NCI-H69 (cell line): ENCODE results near the gene POFUT2.

ENCODE experiments used
- DNase-seq: peaks from one replicate; lab custom pipeline; 2025; lab: John Stamatoyannopoulos, UW

Gene POFUT2

GRCh38 chr21:45297869-45298268, 10.2 kb upstream of the POFUT2 start:
- no peak for DNase-seq

DNA sequence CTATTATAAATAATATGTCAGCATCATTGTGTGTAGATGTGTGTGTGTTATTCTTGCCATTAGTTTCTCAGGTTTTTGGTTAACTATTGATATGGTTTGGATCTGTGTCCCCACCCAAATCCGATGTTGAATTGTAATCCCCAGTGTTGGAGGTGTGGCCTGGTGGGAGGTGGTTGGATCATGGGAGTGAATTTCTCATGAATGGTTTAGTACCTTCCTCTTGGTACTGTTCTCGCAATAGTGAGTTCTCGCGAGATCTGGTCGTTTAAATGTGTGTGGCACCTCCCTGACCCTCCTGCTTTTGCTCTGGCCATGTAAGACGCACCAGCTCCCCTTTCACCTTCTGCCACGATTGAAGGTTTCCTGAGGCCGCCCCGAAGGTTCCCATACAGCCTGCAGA, 9.6 kb upstream of the POFUT2 start:
- no peak for DNase-seq

DNA sequence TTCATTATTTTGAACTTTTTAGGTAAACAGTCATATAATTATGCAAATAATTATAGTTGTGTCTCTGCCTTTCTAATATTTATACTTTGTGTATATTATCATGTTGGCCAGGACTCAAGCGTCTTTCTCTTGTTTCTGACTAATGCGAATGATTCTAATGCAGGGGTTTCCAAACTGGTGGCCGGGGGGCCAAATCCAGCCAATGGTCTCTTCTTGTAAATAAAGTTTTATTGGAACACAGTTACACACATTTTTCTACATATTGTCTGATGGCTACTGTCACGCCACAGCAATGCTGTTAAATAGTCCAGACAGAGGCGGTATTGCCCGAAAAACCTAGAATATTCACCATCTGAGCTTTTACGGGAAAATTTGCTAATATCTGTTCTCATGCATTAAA, 8.9 kb upstream of the POFUT2 start:
- DNase-seq, result no peak

DNA sequence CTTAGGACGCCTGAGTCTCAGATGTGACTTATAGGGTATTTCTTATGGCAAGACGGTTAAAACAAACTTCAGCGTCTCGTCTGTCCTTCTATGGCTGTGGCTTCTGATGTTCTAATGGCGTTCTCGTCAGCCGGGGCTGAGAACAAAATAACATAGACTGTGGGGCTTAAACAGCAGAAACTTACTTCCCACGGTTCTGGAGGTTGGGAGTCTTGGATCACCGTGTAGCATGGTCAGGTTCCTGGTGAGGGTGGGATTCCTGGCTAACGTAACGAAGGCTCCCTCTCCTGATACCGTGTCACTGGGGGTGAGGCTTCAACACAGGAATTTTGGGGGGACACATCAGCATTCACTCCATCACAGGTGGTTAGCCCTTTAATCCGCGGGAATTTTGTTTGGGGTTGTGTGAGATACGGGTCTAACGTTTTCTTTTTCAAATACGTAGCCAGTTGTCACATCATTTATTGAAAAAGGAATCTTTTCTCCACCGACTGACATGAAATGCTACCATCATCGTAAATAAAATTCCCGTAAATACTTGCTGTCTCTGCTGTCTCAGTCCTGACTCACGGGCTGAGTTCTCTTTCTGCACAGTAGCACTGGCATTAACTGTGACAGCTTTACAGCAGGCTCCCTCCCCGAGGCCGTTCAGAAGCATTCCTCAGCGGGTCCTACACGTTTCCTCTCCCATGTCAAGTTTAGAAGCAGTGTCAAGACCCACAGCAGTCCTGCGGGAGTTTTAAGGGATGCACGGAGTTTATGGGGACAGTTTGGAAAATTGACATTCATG, 8.1 kb upstream of the POFUT2 start:
- DNase-seq, result no peak

GRCh38 chr21:45294509-45295291, 7.0 kb upstream of the POFUT2 start:
- no peak for DNase-seq

GRCh38 chr21:45293726-45294401, 6.2 kb upstream of the POFUT2 start:
- no peak for DNase-seq

DNA sequence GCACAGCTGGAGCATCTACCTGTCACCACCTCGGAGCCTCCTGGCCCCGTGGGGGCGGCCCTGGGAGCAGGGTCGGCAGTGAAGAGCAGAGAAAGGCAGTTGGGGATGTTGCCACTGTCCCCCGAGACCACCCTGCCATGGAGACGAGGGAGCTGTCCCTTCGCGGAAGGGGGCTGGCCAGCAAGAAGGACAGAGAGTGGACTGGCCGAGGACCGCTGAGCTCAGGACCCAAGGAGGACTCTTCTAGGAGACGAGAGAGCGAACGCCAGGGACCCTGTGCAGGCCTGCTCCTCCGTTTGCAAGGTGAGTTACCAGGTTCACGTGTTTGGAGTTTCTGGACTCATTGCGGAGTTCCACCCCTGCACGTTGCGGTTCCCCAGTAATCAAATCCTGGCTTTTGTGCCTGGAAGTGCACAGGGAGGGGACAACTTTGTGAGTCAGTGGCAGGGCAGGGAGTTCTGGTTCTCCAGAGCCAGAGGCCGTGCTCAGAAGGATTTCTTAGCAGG, 5.6 kb upstream of the POFUT2 start:
- DNase-seq, result no peak

DNA sequence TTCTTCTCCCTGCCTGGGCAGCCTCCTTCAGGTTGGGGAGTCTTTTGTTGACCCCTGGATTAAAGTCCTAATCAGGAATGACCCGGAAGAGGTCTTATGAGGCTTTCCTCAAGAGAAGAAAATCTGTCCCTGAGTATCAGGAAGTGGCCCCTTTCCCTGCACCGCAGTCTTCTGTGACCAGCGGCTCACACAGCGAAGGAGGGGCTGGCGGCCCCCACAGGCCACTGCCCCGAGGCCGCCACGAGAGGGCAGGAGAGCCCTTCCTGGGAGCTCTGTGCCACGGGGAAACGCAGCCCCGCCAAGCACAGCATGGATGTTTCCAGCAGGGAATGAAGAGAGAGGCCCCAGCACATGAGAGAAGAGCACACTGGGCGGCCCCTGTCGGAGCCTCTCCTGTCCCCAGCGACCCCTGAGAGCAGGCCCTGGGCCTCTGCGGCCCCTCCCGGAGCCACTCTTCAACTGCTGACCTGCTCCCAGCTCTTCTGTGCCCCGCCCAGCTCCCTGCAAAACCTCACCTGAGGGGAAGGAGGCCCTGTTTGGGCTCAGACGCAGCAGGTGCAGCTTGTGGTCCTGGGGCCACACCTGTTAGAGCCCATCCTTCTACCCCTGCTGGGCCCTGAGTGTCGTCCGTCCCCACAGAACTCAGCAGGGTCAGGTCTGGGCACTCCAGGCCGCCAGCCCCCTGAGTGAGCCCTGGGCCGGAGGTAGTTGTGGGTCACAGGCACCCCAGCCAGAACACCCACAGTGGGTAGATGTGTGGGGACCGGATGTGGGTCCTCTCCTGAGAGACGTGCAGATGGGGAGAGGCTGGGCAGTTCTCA, 4.9 kb upstream of the POFUT2 start:
- DNase-seq, result peak; percentile 94

- peak; percentile 23 for DNase-seq
Observed at GRCh38 chr21:45291613-45292398, 4.1 kb upstream of the POFUT2 start.

DNA sequence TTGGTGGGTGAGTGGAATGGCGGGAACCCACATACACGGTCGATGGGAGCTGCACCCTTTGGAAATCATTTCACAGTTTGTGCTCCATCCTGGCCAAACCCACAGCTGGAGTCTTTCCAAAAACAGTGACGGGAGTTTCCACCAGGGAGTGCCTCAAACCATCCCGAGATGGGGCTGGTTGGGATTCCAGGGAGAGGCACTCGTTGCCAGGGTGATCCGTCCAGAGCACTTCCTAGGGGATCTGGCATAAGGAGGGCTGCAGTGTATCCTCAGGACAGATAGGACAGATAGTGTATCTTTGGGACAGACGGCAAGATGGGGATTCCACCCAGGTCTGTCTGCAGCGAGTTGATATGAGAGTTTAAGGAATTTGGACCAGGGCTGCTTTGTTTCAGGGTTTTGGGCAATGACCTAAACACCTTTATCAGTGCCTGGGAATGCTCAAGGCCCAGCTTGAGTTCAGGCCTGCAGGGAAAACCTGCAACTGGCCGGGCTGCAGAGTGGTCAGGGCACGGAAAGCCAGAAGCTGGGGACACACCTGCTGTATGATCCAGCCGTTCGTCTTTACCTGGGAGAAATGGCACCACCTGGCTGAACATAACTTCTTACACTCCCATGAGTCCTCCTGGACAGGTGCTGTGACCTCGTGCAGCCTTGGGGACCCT, 3.4 kb upstream of the POFUT2 start:
- no peak for DNase-seq

GRCh38 chr21:45289655-45290515, 2.2 kb upstream of the POFUT2 start:
- DNase-seq, result peak; percentile 17

DNA sequence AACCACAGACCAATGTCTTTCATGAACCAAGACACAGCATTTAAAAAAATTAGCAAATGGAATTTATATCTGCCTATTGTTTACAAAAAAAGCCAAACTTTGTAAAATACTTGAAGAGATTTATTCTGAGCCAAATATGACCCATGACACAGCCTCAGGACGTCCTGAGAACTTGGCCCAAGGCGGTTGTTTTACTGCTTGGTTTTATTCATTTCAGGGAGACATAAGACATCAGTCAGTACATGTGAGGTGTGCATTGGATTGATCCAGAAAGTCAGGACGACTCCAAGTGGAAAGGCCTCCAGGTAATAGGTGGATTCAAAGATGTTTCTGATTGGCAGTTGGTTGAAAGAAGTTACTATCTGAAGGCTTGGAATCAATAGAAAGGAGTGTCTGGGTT, 1.4 kb upstream of the POFUT2 start:
- DNase-seq, result no peak

GRCh38 chr21:45288441-45288841, 746 bp upstream of the POFUT2 start:
- peak; percentile 51 for DNase-seq

DNA sequence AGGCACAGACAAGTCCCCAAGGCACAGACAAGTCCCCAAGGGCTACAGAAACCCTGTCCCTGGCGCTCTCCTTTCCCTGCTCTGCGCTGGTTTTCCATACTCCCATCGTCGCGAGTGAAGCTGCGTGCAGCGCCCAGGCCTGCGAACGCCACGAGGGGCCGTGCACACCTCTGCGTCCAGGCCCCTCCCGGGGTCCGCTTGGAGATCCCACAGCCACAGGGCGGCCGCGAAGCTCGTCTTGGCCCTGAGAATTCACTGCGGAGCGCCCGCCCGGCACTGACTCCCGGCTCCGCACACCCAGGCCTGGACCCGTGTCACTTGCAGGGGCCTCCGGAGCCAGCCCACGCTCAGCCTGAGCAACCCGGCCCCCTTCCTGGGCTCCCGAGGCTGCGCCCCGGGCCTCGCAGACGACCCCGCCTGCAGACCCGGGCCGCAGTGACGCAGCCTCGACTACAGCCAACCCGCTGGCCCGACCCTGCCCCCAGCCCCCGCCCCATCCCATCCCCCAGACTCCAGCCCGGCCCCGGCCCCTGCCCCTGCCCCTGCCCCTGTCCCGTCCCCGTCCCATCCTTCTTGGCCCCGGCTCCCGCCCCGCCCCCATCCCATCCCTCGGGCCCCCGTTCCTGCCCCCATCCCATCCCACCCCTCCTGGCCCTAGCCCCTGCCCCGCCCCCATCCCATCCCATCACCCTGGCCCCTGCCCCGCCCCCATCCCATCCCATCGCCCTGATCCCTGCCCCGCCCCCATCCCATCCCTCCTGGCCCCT, 841 bp downstream of the POFUT2 start:
- DNase-seq, result no peak

DNA sequence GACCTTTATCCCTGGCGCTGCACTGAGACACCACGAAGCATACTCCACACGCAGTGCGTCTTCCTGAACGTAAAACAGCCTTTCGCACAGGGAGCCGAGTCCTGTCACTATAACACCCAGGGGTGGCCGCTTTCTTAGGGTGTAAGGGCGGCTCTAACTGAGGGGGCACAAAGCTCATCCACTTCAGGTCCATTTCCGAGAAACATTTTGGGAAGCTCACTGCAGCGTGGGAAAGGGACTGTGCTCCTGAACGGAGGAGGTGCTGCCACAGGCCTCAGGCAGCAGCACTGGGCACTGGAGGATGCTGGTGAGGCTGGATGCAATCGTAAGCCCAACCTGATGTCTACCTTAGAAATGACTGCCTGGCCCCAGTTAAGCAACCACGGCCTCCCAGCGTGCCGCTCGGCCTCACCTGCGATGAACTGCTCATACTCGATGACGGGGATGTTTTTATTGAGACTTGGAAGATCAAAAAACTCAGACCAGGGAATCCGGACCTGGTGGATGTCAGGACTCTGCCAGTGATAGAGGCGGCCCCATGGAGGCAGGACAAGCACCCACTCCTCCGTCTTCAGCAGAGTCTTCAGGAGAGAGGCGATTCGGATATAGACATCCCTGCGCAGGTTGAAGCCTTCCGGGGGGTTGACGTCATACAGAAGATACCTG, 2.3 kb downstream of the POFUT2 start:
- no peak for DNase-seq

DNA sequence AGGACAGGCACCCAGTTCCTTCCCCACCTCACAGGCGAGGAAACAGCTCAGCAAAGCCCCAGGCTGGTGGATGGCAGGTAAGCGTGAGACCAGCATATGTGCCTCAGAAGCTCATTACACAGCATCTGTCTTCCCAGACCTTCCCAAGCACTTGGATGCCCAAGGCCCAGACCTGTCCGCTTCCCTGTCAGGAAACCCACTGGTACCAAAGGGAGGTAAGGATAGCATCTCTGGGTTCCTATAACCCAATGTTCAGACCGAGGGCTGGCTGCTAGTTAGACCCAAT, 3.3 kb downstream of the POFUT2 start:
- DNase-seq, result no peak

DNA sequence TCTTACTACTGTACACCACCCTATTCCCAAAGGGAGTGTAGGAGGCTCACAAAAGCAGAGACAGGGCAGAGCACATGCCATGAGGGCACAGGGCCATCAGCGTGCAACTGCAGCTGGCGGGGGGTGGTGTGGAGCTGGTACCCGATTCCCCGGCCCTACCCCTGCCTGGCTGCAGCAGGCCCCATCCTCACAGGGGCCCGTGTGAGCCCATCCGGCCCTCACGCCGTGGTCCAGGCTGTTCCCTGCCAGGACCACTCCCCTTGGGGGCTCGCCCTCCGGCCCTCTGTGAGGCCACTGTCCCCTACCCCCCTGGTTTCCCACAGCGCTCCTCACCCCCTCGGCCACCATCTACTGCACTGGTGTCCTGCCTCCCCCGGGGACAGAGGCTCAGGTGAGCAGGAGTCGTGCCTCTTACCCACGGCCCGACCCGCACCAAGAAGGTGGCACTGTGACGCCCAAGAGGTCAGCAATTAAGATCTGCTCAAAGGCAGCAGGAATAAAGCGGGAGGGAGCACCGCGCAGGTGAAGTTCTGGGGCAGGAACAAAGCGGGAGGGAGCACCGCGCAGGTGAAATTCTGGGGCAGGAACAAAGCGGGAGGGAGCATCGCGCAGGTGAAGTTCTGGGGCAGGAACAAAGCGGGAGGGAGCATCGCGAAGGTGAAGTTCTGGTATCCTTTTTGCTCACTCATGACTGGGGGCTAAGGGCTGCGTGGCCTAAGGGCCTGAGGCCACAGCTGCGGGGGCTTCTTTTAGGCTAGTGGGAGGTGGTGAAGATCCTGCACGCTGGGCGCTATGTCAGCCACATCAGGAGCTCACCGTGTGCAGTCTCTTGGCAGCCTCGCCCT, 3.9 kb downstream of the POFUT2 start:
- no peak for DNase-seq
